Measurements from ENCODE around the gene WDR90.

- TF ChIP-seq, protein P1, sequence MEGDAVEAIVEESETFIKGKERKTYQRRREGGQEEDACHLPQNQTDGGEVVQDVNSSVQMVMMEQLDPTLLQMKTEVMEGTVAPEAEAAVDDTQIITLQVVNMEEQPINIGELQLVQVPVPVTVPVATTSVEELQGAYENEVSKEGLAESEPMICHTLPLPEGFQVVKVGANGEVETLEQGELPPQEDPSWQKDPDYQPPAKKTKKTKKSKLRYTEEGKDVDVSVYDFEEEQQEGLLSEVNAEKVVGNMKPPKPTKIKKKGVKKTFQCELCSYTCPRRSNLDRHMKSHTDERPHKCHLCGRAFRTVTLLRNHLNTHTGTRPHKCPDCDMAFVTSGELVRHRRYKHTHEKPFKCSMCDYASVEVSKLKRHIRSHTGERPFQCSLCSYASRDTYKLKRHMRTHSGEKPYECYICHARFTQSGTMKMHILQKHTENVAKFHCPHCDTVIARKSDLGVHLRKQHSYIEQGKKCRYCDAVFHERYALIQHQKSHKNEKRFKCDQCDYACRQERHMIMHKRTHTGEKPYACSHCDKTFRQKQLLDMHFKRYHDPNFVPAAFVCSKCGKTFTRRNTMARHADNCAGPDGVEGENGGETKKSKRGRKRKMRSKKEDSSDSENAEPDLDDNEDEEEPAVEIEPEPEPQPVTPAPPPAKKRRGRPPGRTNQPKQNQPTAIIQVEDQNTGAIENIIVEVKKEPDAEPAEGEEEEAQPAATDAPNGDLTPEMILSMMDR (IDR thresholded peaks at IDR 0.05) = no peak
- no peak for TF ChIP-seq POLR2A (IDR thresholded peaks at IDR 0.05)
Observed at GRCh38 chr16:658679-659571, 9.8 kb downstream of the WDR90 start.
